Activated CD4-positive, alpha-beta T cell treated with anti-CD3 and anti-CD28 coated beads, Interleukin-2, amount 50 U/mL, for 4 hours (primary cell): Measurements from ENCODE around the gene NPTX2.

Experiments
- DNase-seq, 2 experiments: peaks; one replicate each; pipeline ENCODE4 v3.0.0-alpha.2; 2020

The NPTX2 gene

DNA sequence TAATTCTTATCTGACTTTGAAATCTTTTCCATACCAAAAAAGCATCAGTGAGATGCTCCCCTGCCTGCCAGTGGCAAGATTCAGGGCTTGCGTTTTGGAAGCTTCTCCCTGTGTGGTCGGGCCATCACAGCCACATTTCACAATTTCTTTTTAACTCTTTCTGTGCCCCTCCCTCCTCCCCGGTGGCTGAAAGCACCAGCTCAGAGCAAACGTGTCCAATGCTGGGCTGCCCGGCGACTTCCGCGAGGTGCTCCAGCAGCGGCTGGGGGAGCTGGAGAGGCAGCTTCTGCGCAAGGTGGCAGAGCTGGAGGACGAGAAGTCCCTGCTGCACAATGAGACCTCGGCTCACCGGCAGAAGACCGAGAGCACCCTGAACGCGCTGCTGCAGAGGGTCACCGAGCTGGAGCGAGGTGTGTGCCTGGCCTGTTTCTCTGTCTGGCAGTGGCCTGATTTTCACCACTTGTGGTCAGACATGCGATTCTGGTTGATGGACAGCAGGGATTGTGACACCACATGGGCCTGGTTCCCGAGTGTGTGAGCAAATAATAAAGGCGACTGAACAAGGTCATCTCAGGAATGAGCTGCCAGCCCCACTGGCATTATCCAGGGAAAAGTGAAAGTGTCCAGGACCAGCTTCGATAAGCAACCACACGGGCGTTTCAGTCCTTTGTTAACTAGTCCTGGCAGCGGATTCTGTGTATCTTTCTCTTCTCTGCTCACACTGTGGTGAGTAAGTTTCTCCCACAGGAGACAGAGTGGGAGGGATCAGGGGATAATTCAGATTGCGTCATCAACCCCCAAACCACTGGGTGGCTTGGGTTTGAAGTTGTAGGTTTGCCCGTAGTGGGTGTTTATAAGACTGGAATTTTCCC lies 2.6 kb downstream of the NPTX2 start:
- no peak for DNase-seq

DNA sequence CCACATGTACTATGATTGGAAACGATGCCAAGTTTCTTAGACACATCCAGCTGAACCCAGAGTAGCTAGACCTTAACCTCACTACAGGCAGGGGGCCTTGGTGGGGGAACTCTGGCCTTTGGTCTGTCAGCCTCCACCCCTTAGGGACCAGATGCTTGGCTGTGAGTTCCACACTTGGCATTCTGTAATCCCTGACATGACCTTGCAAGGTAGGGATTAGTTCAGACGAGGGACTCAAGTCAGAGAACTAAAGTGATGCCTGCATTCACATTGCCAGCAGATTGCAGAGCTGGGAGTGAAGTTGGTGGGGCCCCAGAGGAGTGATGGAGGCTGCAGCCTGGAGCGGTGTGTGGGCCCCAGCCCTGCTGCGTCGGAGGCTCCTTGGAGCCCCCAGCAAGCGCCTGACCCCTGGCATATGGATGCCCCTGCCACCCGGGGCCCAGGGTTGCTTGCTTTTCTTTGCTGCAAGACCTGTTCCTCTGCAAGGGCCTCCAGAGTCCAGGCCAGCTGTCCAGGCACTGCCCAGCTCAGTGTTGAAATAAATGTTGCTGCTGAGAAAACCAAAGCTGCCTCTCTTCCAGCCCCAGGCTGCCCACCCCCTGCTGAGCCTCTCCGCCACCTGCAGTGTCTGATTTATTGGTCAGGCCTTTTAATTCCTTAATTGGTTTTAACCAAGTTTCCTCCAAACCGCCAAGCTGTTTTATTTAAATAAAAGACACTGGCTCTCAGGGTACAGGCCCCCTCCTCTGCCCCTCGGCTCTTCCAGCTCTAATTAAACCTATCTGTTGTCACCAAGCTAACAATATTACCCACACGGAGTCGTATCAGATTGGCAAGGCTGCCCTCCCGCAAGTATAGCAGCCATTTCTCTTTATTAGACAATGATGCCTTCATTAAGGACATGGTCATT lies 4.7 kb downstream of the NPTX2 start:
- DNase-seq: no peak

DNA sequence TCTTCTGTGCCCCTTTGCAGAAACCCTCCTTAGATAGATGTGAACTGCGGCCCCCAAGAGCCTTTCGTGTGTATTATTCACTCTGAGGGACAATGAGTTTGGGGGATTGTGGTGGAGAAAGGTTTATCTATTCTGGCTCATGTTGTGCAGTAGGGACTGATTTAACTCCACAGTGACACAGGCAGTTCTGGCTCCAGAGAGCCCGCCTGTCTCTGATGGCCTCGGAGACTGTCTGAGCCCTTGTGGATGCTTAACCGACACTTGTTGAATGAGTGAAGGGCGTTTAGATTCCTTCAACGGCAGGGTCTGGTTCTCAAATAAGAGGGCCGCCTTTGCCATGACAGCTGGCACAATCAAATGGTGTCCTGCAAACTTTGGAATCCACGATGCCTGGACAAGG lies 5.8 kb downstream of the NPTX2 start:
- no peak for DNase-seq

DNA sequence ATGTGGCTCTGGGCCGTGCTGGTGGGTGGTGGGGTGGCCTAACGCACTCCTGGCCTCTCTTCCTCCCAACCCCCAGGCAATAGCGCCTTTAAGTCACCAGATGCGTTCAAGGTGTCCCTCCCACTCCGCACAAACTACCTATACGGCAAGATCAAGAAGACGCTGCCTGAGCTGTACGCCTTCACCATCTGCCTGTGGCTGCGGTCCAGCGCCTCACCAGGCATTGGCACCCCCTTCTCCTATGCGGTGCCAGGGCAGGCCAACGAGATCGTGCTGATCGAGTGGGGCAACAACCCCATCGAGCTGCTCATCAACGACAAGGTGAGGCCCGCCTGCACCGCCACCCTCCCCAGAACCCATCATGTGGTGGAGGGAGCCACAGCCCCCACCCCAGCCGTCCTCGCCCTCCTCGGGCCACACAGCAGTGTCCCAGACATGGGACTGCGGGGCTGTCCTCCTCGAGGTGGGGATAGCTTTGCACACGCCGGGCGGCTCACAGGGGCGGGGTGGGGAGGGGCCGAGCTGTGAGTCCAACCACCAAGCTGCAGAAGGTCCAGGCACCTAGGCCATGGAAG lies 7.8 kb downstream of the NPTX2 start:
- no peak for DNase-seq

DNA sequence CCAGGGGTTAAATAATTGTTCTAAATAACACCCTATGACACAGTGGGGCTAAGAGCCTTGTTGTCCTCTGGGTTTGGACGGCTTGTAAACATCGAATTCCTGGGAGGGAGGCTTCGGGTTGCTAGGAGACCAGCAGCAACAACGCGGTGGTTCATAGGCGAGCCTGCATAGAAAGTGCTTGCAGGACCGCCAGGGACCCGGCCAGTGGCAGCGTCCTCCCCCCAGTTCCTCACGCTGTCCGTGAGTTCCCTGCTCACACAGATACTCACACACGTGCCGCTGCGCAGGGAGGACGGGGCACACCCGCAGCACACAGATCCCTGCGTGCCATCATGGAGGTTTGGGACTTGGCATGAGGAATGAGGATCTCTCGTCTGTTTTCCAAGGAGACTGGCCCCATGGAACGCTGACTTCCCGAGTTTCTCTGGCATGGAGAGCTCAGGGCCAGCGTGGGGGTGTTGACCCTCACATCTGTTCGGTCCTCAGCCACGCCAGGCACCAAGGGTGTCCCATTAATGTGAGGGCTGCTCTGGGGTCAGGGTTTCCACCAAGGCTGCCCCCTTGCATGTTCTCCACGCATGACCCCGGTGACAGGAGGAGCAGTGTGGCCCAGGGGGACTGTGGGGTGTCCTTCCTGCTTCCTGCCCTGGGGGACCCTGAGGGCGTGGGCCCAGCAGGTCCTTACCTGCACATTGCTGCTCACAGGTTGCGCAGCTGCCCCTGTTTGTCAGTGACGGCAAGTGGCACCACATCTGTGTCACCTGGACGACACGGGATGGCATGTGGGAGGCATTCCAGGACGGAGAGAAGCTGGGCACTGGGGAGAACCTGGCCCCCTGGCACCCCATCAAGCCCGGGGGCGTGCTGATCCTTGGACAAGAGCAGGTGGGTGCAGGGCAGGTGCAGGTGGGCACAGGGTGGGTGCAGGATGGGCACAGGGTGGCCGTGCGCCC lies 9.7 kb downstream of the NPTX2 start:
- no peak for DNase-seq

DNA sequence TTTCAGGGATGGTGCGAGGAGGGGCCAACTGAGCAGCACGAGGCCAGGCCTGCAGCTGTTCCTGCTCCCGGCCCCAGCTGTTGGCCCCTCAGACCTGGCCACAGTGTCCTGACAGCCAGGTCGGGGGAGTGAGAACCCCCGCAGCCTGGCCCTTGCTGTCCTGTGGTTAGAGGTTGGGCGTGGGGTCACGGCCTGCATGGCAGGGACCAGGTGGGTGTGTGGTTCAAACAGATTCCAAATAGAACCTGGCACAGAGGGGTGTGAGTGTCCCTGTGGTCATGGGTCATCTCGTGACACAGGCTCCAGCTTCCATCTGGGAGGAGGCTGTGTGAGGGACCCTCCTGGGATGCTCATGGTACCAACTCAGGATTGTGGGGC lies 10.3 kb downstream of the NPTX2 start:
- DNase-seq: no peak

DNA sequence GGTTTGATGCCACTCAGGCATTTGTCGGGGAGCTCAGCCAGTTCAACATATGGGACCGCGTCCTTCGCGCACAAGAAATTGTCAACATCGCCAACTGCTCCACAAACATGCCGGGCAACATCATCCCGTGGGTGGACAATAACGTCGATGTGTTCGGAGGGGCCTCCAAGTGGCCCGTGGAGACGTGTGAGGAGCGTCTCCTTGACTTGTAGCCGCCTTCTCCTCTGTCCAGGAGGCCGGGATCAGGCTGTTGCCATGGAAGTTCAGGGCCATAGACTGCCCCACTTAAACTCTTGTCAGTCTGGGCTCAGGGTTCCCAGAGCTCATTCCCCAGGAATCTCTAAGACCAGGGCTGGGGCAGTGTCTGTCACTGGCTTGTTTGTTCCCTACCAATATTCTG lies 11.3 kb downstream of the NPTX2 start:
- DNase-seq: no peak

DNA sequence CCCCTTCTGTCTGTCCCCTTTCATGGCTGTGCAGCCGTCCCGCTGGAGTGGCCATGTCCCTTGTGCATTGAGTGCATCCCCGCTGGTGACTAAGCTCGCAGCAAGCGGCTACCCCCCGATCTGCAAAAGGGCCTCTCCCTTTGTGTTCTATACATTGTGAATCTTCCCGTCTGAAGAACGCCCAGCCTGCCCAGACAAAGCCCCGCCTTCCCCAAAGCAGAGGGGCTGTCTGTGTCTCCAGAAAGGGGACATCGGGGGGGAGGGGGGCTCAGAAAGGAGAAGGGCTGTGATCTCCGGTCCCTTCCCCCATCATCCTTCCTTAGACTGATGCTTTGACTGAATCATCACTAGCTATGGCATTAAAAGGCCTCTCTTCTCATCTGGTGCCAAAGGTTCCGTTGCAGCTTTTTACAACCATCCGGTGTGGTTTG lies 11.9 kb downstream of the NPTX2 start:
- DNase-seq: no peak

DNA sequence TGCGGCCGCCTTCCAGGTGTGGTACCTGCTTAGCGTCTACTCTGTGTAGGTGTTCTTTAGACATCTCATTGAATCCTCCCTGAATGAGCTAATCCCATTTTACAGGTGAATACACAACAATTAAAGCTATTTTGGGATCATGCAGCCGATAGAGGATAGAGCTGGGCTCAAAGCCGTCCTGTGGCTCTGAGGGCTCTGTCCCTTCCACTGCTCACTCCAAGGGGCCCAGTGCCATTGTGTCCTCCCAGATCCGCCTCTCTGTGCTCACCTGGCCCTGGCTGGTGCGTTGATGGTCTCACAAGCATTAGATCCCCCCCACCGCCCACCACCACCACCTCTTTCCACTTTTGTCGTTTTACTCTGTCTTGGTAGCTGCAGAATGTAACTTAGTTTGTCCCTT lies 13.1 kb downstream of the NPTX2 start:
- DNase-seq: no peak

DNA sequence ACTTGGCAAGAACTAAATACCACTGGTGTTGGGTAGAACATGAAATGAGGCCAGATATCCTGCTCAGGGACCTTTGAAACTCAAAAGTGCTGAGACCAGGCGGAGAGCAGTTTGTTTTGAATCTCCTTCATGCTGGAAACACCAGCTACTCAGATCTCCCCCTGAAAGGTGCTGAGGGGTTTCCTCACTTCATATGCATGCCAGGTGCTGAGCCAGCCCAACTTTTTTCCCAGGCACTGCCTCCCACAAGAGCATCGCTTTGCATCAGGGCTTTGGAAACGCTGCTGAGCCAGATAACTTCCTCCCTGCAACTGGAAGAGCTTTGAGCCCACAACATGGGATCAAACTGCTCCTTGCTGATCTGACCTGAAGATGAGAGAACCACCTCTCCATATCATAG lies 13.7 kb downstream of the NPTX2 start:
- DNase-seq: no peak

DNA sequence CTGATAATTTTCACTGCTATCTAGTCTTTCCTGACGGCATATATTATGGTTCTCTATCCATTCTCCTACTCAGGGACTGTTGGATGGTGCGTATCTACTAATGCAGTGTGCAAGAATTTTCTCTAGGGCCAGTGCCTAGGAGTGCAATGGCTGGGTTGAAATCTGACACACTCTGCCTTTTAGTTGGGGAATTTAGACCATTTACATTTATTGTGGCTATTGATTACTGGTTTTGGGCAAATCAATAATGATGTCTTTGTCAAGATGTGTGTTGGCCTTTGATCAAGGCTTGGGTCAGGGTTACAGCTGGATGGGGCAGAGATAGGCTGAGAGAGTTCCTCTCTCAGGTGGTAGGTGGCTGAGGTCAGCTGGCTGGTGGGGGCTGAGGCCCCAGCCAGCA lies 21.8 kb downstream of the NPTX2 start:
- DNase-seq: no peak

DNA sequence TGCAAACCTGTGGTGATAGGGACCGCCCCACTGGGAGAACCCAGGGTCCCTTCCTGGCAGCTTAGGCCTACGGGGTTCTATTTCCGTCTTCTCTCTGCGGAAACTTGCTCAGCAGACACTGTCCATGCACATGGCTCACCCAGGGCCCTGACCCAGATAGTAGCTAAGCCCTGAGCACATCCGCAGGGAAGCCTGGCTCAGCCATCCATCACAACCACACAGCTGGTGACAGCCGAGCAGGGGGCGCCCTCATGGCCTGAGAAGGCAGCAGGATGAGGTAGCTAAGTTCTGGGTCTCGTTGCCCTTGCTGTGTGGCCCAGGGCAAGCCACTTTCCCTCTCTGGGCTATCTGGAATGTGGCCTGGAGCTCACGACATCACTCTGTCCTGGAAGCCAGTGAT lies 23.3 kb downstream of the NPTX2 start:
- DNase-seq: no peak

DNA sequence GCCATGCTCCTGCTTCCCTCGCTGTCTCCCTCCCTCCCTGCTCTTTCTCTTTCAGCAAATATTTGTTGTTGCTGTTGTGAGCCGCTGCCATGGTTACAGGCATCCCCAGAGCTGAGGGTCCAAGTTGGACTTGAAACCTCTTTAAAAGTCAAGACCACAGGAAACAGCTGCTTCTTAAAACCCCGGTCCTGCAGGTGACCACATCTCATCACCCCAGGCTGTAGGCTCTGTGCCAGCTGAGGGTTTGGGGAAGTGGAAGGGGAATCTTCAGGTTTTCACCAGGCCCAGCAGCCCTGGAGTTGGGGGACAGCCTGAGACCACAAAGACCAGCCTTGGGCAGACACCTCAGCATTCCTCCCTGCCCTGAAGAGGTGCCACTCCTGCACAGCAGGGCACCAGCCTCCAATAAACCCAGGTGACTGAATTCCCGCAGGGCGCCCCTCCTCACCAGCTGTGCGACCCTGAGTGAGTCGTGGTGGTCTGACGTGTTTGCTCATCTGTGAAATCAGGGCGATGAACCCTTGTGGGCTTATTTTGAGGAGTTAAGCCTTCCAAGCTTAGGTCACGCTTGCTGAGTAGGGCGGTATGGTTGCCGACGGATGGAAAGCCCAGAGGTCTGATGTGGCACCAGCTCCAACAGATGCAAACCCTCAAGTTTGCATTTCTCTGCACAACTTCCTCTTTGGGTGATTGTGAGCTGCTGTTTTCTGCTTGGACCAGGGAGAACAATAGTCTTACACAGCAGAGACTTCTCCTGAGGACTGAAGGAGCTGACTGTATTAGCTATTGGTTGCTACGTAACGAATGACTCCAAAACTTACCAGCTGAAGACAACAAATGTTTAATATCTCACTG lies 24.8 kb downstream of the NPTX2 start:
- DNase-seq: no peak

DNA sequence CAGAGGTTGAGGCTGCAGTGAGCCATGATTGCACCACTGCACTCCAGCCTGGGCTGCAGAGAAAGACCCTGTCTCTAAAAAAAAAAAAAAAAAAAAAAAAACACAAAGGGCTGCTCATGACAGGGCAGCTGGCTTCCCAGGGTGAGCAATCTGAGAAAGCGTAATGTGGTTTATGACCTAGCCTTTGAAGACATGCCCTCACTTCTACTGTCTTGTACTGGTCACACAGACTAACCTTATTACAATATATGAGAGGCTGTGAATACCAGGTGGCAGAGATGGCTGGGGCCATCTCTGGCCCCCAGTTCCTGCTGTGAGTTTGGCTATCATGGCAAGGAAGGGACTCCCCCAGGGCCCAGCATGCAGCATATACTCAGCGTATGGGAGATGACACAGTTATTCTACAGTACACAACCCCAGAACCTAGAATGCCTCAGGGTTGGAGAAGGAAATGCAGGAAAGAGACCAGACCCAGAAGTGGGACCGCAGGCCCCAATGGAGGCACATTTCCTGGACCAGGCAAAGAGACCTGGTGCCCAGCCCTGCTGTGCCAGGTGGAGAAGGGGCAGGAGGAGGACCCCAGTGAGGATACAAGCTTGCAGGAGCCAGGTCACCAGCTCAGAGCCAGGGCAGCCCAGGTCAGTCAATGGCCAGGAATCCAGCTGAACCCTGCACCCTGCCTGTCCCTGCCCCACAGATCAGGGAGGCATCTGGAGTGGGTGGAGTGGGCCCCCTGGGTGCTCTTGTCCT lies 26.3 kb downstream of the NPTX2 start:
- DNase-seq: no peak

DNA sequence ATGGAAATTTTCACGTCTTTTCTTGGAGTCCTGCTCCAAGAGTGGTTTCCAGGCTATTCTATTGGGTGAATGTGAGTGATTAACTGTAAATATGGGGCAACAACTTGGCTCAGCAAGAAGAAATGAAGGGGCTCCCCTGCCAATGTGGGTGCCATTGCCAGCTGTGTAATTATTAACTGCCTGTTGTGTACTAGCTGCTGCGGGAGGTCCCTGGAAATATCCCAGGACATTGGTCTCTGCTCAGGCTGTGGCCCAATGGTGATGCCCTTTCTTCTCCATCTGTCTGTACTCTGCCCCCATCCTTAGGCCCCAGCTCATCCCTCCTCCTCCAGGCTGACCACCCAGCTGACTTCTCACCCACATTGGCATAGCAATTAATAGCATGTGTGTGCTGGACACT lies 29.4 kb downstream of the NPTX2 start:
- DNase-seq: no peak

DNA sequence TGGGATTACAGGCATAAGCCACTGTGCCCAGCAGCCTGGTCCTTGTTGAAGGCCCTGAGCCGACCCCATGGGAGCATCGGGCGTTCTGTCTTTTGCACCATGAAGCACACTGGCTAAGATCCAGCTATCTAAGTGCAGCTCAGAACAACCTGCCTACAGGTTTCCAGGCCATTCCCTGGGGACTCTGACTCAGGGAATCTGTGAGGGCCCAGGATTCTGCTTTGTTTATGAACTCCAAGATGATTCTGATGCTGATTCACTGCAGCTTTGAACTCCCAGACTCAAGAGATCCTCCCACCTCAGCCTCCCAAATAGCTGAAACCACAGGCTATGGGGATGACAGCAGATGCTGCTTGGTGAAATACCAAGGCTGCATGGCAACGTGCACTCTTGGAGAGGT lies 30.2 kb downstream of the NPTX2 start:
- DNase-seq: no peak

DNA sequence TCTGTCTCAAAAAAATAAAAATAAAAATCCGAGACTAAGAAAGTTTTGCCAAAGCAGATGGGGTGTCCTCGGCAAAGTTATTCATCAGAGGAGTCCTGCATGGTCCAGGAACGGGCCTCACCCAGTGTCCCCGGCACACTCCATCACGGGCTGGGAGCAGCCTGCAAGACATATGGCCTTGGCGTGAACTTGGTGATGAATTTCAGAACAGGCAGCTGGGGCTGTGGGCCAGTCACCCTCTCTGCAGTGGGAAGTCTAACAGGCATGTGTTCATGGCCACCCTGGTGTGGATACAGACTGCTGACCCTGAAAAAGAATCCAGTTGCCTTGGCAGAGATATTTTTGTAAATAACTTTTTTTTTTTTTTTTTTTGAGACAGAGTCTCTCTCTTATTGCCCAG lies 34.7 kb downstream of the NPTX2 start:
- no peak for DNase-seq

DNA sequence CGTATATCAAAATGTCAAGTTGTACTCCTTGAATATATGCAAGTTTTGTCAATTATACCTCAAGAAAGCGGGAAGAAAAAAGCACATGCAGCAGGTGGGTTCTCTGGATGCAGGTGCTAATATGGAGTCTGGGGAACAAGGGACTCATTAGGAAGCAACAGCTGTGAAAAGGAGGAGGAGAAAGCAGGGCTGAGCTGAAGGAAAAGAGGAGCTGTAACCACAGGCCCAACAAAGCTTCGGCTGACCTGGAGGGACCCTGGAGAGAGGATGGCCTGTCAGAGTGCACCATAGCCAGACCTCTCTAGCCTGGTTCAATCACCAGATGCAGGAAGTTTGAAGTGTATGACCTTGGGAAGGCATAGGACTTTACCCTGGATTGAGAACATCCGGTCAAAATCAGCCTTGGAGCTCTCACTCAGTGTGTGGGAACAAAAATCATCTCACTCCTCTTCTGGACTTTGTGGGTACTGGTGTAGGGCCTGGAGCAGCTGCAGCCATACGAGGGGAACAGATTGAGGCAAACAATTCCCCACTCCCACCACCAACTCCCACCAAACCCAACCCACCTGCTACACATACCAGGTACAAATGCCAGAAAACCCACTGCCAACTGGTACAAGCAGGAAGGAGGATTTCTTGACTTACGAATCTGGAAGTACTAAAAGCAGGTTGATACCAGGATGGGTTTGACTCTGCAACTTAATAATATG lies 36.7 kb downstream of the NPTX2 start:
- DNase-seq: no peak

DNA sequence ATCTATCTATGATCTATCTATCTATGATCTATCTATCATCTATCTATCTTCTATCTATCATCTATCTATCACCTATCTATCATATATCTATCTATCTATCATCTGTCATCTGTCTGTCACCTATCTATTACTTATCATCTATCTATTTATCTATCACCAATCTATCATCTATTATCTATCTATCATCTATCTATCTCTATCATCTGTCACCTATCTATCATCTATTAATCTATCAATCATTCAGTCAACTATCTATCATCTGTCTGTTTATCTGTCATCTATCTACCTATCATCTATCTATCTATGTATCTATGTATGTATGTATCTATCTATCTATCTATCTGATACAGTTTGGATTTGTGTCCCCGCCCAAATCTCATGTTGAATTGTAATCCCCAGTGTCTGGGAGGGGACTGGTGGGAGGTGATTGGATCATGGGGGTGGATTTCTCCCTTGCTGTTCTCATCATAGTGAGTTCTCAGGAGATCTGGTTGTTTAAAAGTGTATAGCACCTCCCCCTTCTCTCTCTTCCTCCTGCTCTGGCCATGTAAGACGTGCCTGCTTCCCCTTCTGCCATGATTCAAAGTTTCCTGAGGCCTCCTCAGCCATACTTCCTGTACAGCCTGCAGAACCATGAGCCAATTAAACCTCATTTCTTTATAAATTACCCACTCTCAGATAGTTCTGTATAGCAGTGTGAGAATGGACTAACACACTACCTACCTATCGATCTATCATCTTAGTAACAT lies 37.6 kb downstream of the NPTX2 start:
- DNase-seq: no peak
